Neural progenitor cell (in vitro differentiated cells): ENCODE data around the gene STAMBPL1. TPM values are rescaled to one million over a fixed set of nuclear protein-coding genes. Genes with fewer than 3 reads are reported as not detected.
A peak's percentile ranks its signal among the peaks of the same experiment; 100 is the strongest.

Experiments used
- DNase-seq: peaks from one replicate; pipeline ENCODE4 v3.0.0-alpha.2; 2016; ENCODE audit warnings: low spot score
- H2AFZ ChIP-seq: fragments of 200-600 bp; sonication (generic); replicated peaks from 2 replicates; pipeline ENCODE4 v1.6.1; 2016; ENCODE audit warnings: antibody characterized with exemption
- H3F3A ChIP-seq: fragments of 200-600 bp; sonication (generic); 2 replicates; pipeline ENCODE4 v1.6.1; 2016; ENCODE audit warnings: antibody characterized with exemption, low read depth
- H3K27ac ChIP-seq: fragments of 200-600 bp; sonication (generic); 2 replicates; pipeline ENCODE4 v1.5.1; 2016; ENCODE audit warnings: mild to moderate bottlenecking
- H3K27me3 ChIP-seq: fragments of 200-600 bp; sonication (generic); 2 replicates; pipeline ENCODE4 v1.6.1; 2016; ENCODE audit warnings: mild to moderate bottlenecking, moderate library complexity
- H3K36me3 ChIP-seq: fragments of 200-600 bp; sonication (generic); 2 replicates; pipeline ENCODE4 v1.5.1; 2016
- H3K4me1 ChIP-seq: fragments of 200-600 bp; sonication (generic); 2 replicates; pipeline ENCODE4 v1.6.1; 2016; ENCODE audit warnings: mixed run types
- H3K4me2 ChIP-seq: fragments of 200-600 bp; sonication (generic); 2 replicates; pipeline ENCODE4 v1.6.1; 2016
- H3K4me3 ChIP-seq: fragments of 200-600 bp; sonication (generic); 2 replicates; pipeline ENCODE4 v1.5.1; 2016
- H3K79me2 ChIP-seq: fragments of 200-600 bp; sonication (generic); 2 replicates; pipeline ENCODE4 v1.6.1; 2016; ENCODE audit warnings: low read depth
- H3K9ac ChIP-seq: fragments of 200-600 bp; sonication (generic); 2 replicates; pipeline ENCODE4 v1.6.1; 2016
- H3K9me3 ChIP-seq: fragments of 200-600 bp; sonication (generic); 2 replicates; pipeline ENCODE4 v1.5.1; 2016; ENCODE audit warnings: low read depth
- H4K20me1 ChIP-seq: fragments of 200-600 bp; sonication (generic); 2 replicates; pipeline ENCODE4 v1.6.1; 2016; ENCODE audit warnings: low read depth
- H3K27ac Mint-ChIP-seq: 3 replicates; pipeline ENCODE4 v1.8.0; 2021; ENCODE audit warnings: mixed read lengths
- H3K27me3 Mint-ChIP-seq: 2 replicates; pipeline ENCODE4 v1.8.0; 2022; ENCODE audit warnings: low read depth, mild to moderate bottlenecking, inconsistent platforms, moderate library complexity, mixed read lengths; ENCODE audit not compliant: insufficient read depth
- H3K36me3 Mint-ChIP-seq: 3 replicates; pipeline ENCODE4 v1.8.0; 2021; ENCODE audit warnings: mixed read lengths
- H3K4me1 Mint-ChIP-seq: 3 replicates; pipeline ENCODE4 v1.8.0; 2021; ENCODE audit warnings: mixed read lengths
- H3K4me3 Mint-ChIP-seq: 3 replicates; pipeline ENCODE4 v1.8.0; 2021; ENCODE audit warnings: mild to moderate bottlenecking, moderate library complexity, mixed read lengths
- H3K9me3 Mint-ChIP-seq: 3 replicates; pipeline ENCODE4 v1.8.0; 2020; ENCODE audit warnings: mixed read lengths
- CTCF ChIP-seq: fragments of 200-600 bp; sonication (generic); IDR thresholded peaks from 2 replicates; pipeline ENCODE4 v1.5.1; 2017; ENCODE audit warnings: antibody characterized with exemption, mild to moderate bottlenecking
- EZH2 ChIP-seq: fragments of 200-600 bp; sonication (generic); IDR thresholded peaks from 2 replicates; pipeline ENCODE4 v1.6.1; 2017; ENCODE audit warnings: antibody characterized with exemption, mild to moderate bottlenecking, moderate library complexity
- EZH2phosphoT487 ChIP-seq: fragments of 200-600 bp; sonication (generic); IDR thresholded peaks from 2 replicates; pipeline ENCODE4 v1.6.1; 2017; ENCODE audit warnings: antibody characterized with exemption
- total RNA-seq: library from RNA; depleted of rRNA; stranded (reverse); fragments of >200 nt; gene quantifications from 2 replicates; pipeline ENCODE4 v1.2.3, GENCODE V29; 2015; ENCODE audit warnings: low replicate concordance

Gene STAMBPL1
- total RNA-seq, 1 donor from 2014 or later: 1.9 TPM

- H3K4me3 Mint-ChIP-seq: no peak overlapping the region
- TF ChIP-seq CTCF: peak; percentile 3
- TF ChIP-seq EZH2phosphoT487: no peak
- TF ChIP-seq EZH2: no peak
- Histone ChIP-seq H3K4me3 (no peak overlapping the region), H3K79me2 (no peaks in the 10 kb centered on the region), H3K27ac (no peak overlapping the region), H3K36me3 (no peaks in the 10 kb centered on the region), H3K27me3 (no peaks in the 10 kb centered on the region), H3K4me2 (no peak overlapping the region), H4K20me1 (no peaks in the 10 kb centered on the region), H3K9ac (no peak overlapping the region), H3K4me1 (no peaks in the 10 kb centered on the region), H3K9me3 (no peaks in the 10 kb centered on the region), H2AFZ (peak overlapping the region; percentile 5), H3F3A (no peaks in the 10 kb centered on the region)
- H3K36me3 Mint-ChIP-seq: no peaks in the 10 kb centered on the region
- no peaks in the 10 kb centered on the region for H3K27me3 Mint-ChIP-seq
- H3K9me3 Mint-ChIP-seq: no peaks in the 10 kb centered on the region
- H3K27ac Mint-ChIP-seq: no peak overlapping the region
- no peaks in the 10 kb centered on the region for H3K4me1 Mint-ChIP-seq
- DNase-seq: no peak
These were observed 14.7 kb upstream of the STAMBPL1 start for GRCh38 chr10:88865281-88865876.

- Histone ChIP-seq H3K4me1 (no peaks in the 10 kb centered on the region), H3F3A (no peaks in the 10 kb centered on the region), H3K27me3 (no peaks in the 10 kb centered on the region), H3K9ac (no peak overlapping the region), H3K9me3 (no peaks in the 10 kb centered on the region), H3K36me3 (no peaks in the 10 kb centered on the region), H3K4me2 (no peak overlapping the region), H2AFZ (no peak overlapping the region), H3K79me2 (no peaks in the 10 kb centered on the region), H4K20me1 (no peaks in the 10 kb centered on the region), H3K27ac (no peak overlapping the region), H3K4me3 (no peak overlapping the region)
- H3K36me3 Mint-ChIP-seq: no peaks in the 10 kb centered on the region
- H3K9me3 Mint-ChIP-seq: no peaks in the 10 kb centered on the region
- H3K4me3 Mint-ChIP-seq: no peak overlapping the region
- H3K27ac Mint-ChIP-seq: no peak overlapping the region
- H3K27me3 Mint-ChIP-seq: no peaks in the 10 kb centered on the region
- TF ChIP-seq EZH2phosphoT487: no peak
- TF ChIP-seq EZH2: no peak
- no peak for TF ChIP-seq CTCF
- H3K4me1 Mint-ChIP-seq: no peaks in the 10 kb centered on the region
- no peak for DNase-seq
These were observed 13.6 kb upstream of the STAMBPL1 start for GRCh38 chr10:88866454-88866853.

GRCh38 chr10:88870089-88870488 is 10.0 kb upstream of the STAMBPL1 start:
- Histone ChIP-seq H3K4me1 (no peaks in the 10 kb centered on the region), H3K9ac (no peak overlapping the region), H3K36me3 (no peaks in the 10 kb centered on the region), H3K9me3 (no peaks in the 10 kb centered on the region), H3K4me2 (no peak overlapping the region), H2AFZ (no peak overlapping the region), H3K4me3 (no peak overlapping the region), H3F3A (no peaks in the 10 kb centered on the region), H3K27ac (no peak overlapping the region), H3K27me3 (no peaks in the 10 kb centered on the region), H3K79me2 (no peaks in the 10 kb centered on the region), H4K20me1 (no peaks in the 10 kb centered on the region)
- Mint-ChIP-seq H3K27ac (no peak overlapping the region), H3K4me3 (no peak overlapping the region), H3K27me3 (no peaks in the 10 kb centered on the region), H3K4me1 (no peaks in the 10 kb centered on the region), H3K9me3 (no peaks in the 10 kb centered on the region), H3K36me3 (no peaks in the 10 kb centered on the region)
- DNase-seq: no peak
- TF ChIP-seq EZH2phosphoT487 (no peak), CTCF (no peak), EZH2 (no peak)
